Endothelial cell of umbilical vein (primary cell): ENCODE measurements around the gene MAGI3. TPM values are rescaled to one million over a fixed set of nuclear protein-coding genes. Genes with fewer than 3 reads are reported as not detected.

Experiments used
- BruUV-seq: library from RNA; stranded (reverse); fragments of 400-500 nt; replicated peaks from 2 replicates; lab custom pipeline; 2021; lab: Mats Ljungman, UMichigan
- CTCF ChIA-PET: fragments of 300-600, 350-600 bp; sonication (Branson Sonifier 250); formaldehyde crosslinking; loops from one replicate; lab custom pipeline; 2021; ENCODE audit warnings: antibody characterized with exemption, inconsistent platforms; lab: Charles Lee
- POLR2A ChIA-PET: fragments of 300-600, 350-600 bp; sonication (Branson Sonifier 250); formaldehyde crosslinking; loops from one replicate; lab custom pipeline; 2021; ENCODE audit warnings: antibody characterized with exemption, inconsistent platforms; lab: Charles Lee
- DNase-seq: peaks from one replicate; pipeline ENCODE4 v3.0.0-alpha.2; 2011; ENCODE audit warnings: low read depth, low spot score
- FAIRE-seq: peaks from 2 replicates; lab custom pipeline; 2011; peaks lifted over from hg19 to GRCh38; lab: Jason Lieb, UNC
- H2AFZ ChIP-seq: 2 replicates; pipeline ENCODE4 v1.6.0; 2012; ENCODE audit warnings: low read depth, low read length, control low read depth, inconsistent platforms
- H3K27ac ChIP-seq: 2 replicates; pipeline ENCODE4 v1.5.1; 2011; ENCODE audit warnings: low read depth, mild to moderate bottlenecking, control low read depth, low read length, moderate library complexity; ENCODE audit not compliant: insufficient read depth
- H3K27me3 ChIP-seq, 2 experiments: 2 replicates each; pipeline versions ENCODE4 v1.6.0 to v1.6.1; 2011; ENCODE audit warnings: low read length in 2 of 2, mixed read lengths in 1 of 2; ENCODE audit not compliant: control insufficient read depth in 2 of 2, insufficient read depth in 2 of 2
- H3K36me3 ChIP-seq, 2 experiments: 2 replicates in 1 of 2; 3 replicates in 1 of 2; pipeline ENCODE4 v1.5.1; 2011; ENCODE audit warnings: low read length in 2 of 2, mild to moderate bottlenecking in 1 of 2, moderate library complexity in 1 of 2; ENCODE audit not compliant: control insufficient read depth in 2 of 2, insufficient read depth in 2 of 2; ENCODE audit errors: extremely low read depth in 1 of 2
- H3K4me1 ChIP-seq: 3 replicates; pipeline ENCODE4 v1.5.1; 2011; ENCODE audit warnings: mild to moderate bottlenecking, low read length; ENCODE audit not compliant: control insufficient read depth, insufficient read depth; ENCODE audit errors: extremely low read depth
- H3K4me2 ChIP-seq: 2 replicates; pipeline ENCODE4 v1.6.1; 2011; ENCODE audit warnings: low read length, control low read depth, mixed read lengths; ENCODE audit not compliant: insufficient read depth
- H3K4me3 ChIP-seq, 3 experiments: fragments of 200-600 bp in 1 of 3; sonication (generic), shearing (Covaris generic) in 1 of 3; replicated peaks in 1 of 3; 2 replicates each; pipeline ENCODE4 v1.5.1; 2011 to 2016; ENCODE audit warnings: control low read depth in 3 of 3, low read length in 3 of 3, mild to moderate bottlenecking in 2 of 3, inconsistent platforms in 1 of 3, low read depth in 1 of 3, moderate library complexity in 1 of 3; ENCODE audit not compliant: insufficient read depth in 1 of 3
- H3K79me2 ChIP-seq: 2 replicates; pipeline ENCODE4 v1.6.0; 2012; ENCODE audit warnings: low read length, inconsistent platforms; ENCODE audit not compliant: control insufficient read depth, insufficient read depth
- H3K9ac ChIP-seq: replicated peaks from 2 replicates; pipeline ENCODE3; 2011; ENCODE audit warnings: low read length, control low read depth; ENCODE audit not compliant: insufficient read depth; ENCODE audit errors: extremely low read depth
- H3K9me1 ChIP-seq: replicated peaks from 3 replicates; pipeline ENCODE4 v1.6.0; 2011; ENCODE audit warnings: mild to moderate bottlenecking, low read length; ENCODE audit not compliant: control insufficient read depth, insufficient read depth; ENCODE audit errors: extremely low read depth
- H3K9me3 ChIP-seq: replicated peaks from 2 replicates; pipeline ENCODE4 v1.5.1; 2012; ENCODE audit warnings: low read length, inconsistent platforms; ENCODE audit not compliant: control insufficient read depth, insufficient read depth
- H4K20me1 ChIP-seq: replicated peaks from 2 replicates; pipeline ENCODE3; 2011; ENCODE audit warnings: mild to moderate bottlenecking, low read length; ENCODE audit not compliant: control insufficient read depth, insufficient read depth; ENCODE audit errors: extremely low read depth
- EZH2 ChIP-seq: IDR thresholded peaks from 2 replicates; pipeline ENCODE4 v1.6.1; 2012; ENCODE audit warnings: borderline replicate concordance, low read depth, mild to moderate bottlenecking, moderate library complexity, low read length, inconsistent platforms; ENCODE audit not compliant: severe bottlenecking
- FOS ChIP-seq: IDR thresholded peaks from 2 replicates; pipeline ENCODE4 v1.6.1; 2011; ENCODE audit warnings: mild to moderate bottlenecking, low read length, moderate library complexity, borderline replicate concordance; ENCODE audit not compliant: insufficient read depth
- GATA2 ChIP-seq: IDR thresholded peaks from 2 replicates; pipeline ENCODE4 v1.7.0; 2011; ENCODE audit warnings: low read depth, mild to moderate bottlenecking, moderate library complexity, mixed read lengths, low read length; ENCODE audit not compliant: insufficient read length, insufficient read depth
- JUN ChIP-seq: IDR thresholded peaks from 2 replicates; pipeline ENCODE4 v1.6.1; 2011; ENCODE audit warnings: borderline replicate concordance, low read depth; ENCODE audit not compliant: insufficient read length, insufficient read depth
- MAX ChIP-seq: IDR thresholded peaks from 2 replicates; pipeline ENCODE4 v1.6.1; 2011; ENCODE audit not compliant: insufficient read depth, insufficient read length
- MYC ChIP-seq: IDR thresholded peaks from one replicate; pipeline ENCODE4 v1.6.1; 2011; ENCODE audit warnings: mild to moderate bottlenecking, low read depth, low read length
- POLR2A ChIP-seq: IDR thresholded peaks from 2 replicates; pipeline ENCODE4 v1.6.1; 2012; ENCODE audit warnings: low read depth, mild to moderate bottlenecking, control low read depth, low read length
- POLR2AphosphoS5 ChIP-seq: IDR thresholded peaks from 2 replicates; pipeline ENCODE4 v1.6.1; 2012; ENCODE audit warnings: low read depth, mild to moderate bottlenecking, control low read depth, low read length, moderate library complexity; ENCODE audit not compliant: insufficient read depth
- dilution Hi-C: fragments of 300-500 bp; cut with MboI; formaldehyde crosslinking; loops from one replicate; pipeline ENCODE4 v1.15.0; 2019; ENCODE audit warnings: low sequenced_read_pairs; ENCODE audit not compliant: extremely low pct_ligation_motif_present
- intact Hi-C: fragments of 100-400 bp; cut with micrococcal nuclease; formaldehyde crosslinking; loops from one replicate; pipeline ENCODE4 v1.10.0; 2022
- polyA plus RNA-seq, 4 experiments: library from polyadenylated mRNA; depleted of rRNA in 3 of 4; stranded (reverse) in 3 of 4; unstranded in 1 of 4; fragments of >200 nt; gene quantifications; 2 replicates each; pipeline versions ENCODE4 v1.2.1 to v1.2.3, GENCODE V29; 2011 to 2012; ENCODE audit warnings: missing spikeins in 1 of 4
- total RNA-seq: library from RNA; stranded (reverse); gene quantifications from 2 replicates; pipeline ENCODE4 v1.2.3, GENCODE V29; 2021
- TF ChIP-seq, protein P1 (sequence below), 2 donors: IDR thresholded peaks; 1 replicate in 1 of 2; 2 replicates in 1 of 2; pipeline ENCODE4 v1.5.1; 2011; ENCODE audit warnings: low read length in 2 of 2, mild to moderate bottlenecking in 2 of 2, moderate library complexity in 2 of 2, control low read depth in 1 of 2, inconsistent platforms in 1 of 2, low read depth in 1 of 2; ENCODE audit not compliant: insufficient read depth in 1 of 2; ENCODE audit errors: extremely low read depth in 1 of 2

MAGI3 gene
- total and polyA plus RNA-seq, 2 donors (not counting 3 experiments of a cell fraction or from before 2014, with no cell fraction given) = 2.8 to 16.1 TPM

GRCh38 chr1:113438505-113439276, 48.4 kb downstream of the MAGI3 start:
- Histone ChIP-seq H2AFZ (no peak overlapping the region), H3K4me1 (no peaks in the 10 kb centered on the region), H3K4me3 (no peak overlapping the region), H4K20me1 (peaks cover 3% of the 10 kb centered on the region), H3K9me3 (no peaks in the 10 kb centered on the region), H3K9ac (no peak overlapping the region), H3K27ac (no peak overlapping the region), H3K9me1 (no peaks in the 10 kb centered on the region), H3K79me2 (peaks cover 3% of the 10 kb centered on the region), H3K36me3 (no peaks in the 10 kb centered on the region), H3K27me3 (no peaks in the 10 kb centered on the region), H3K4me2 (no peak overlapping the region)
- POLR2A ChIA-PET = no interaction called here
- dilution Hi-C loops = no loop called here
- BruUV-seq = no TSS peak
- FAIRE-seq (no peak), DNase-seq (no peak)
- CTCF ChIA-PET = interaction anchor here (0.9 to 1.0 kb wide), 2 partner anchors 14 to 35 kb away, joined by 3 to 4 read pairs; no protein-coding TSS in a partner anchor
- intact Hi-C loops = no loop called here
- no peak for TF ChIP-seq FOS
- TF ChIP-seq POLR2AphosphoS5 = no peak
- TF ChIP-seq EZH2 = no peak
- TF ChIP-seq MAX = no peak
- TF ChIP-seq POLR2A = no peak
- TF ChIP-seq, protein P1, sequence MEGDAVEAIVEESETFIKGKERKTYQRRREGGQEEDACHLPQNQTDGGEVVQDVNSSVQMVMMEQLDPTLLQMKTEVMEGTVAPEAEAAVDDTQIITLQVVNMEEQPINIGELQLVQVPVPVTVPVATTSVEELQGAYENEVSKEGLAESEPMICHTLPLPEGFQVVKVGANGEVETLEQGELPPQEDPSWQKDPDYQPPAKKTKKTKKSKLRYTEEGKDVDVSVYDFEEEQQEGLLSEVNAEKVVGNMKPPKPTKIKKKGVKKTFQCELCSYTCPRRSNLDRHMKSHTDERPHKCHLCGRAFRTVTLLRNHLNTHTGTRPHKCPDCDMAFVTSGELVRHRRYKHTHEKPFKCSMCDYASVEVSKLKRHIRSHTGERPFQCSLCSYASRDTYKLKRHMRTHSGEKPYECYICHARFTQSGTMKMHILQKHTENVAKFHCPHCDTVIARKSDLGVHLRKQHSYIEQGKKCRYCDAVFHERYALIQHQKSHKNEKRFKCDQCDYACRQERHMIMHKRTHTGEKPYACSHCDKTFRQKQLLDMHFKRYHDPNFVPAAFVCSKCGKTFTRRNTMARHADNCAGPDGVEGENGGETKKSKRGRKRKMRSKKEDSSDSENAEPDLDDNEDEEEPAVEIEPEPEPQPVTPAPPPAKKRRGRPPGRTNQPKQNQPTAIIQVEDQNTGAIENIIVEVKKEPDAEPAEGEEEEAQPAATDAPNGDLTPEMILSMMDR (IDR thresholded peaks at IDR 0.05; ENCODE audit: extremely low read depth in 1 of 2, insufficient read depth in 1 of 2, low read depth in 1 of 2, low read length in 2 of 2) = no peak
- no peak for TF ChIP-seq JUN
- no peak for TF ChIP-seq MYC
- no peak for TF ChIP-seq GATA2
